ENCODE results near the gene ESCO1. TPM values are rescaled to one million over a fixed set of nuclear protein-coding genes. Genes with fewer than 3 reads are reported as not detected.
"Not testable (repeated sequence)": the region's sequence is repeated elsewhere in the genome, so short reads cannot be mapped to it uniquely, and the experiment has no call there.

The ESCO1 gene
- total RNA-seq, 1 donor from 2014 or later: 13.6 TPM

- Histone ChIP-seq H3K9me3 (ENCODE audit: control insufficient read depth in 3 of 3, low read length in 3 of 3) (no peaks in the 10 kb centered on the region), H3K27ac (ENCODE audit: low read depth, low read length) (no peak overlapping the region), H3K4me1 (ENCODE audit: control insufficient read depth in 3 of 3, insufficient read depth in 3 of 3, low read length in 3 of 3) (peaks cover 1 to 6% (median 4%) of the 10 kb centered on the region in 3 donors), H3K36me3 (ENCODE audit: control insufficient read depth in 3 of 3, insufficient read depth in 3 of 3, low read length in 3 of 3) (no peaks in the 10 kb centered on the region), H3K9ac (ENCODE audit: low read depth in 1 of 3, low read length in 3 of 3) (no peak overlapping the region), H3K4me3 (ENCODE audit: low read length in 3 of 3) (no peak overlapping the region), H3K27me3 (ENCODE audit: control insufficient read depth in 3 of 3, insufficient read depth in 3 of 3, low read length in 3 of 3) (no peaks in the 10 kb centered on the region)
Observed at GRCh38 chr18:21593540-21594257, 6.8 kb downstream of the ESCO1 start.

DNA sequence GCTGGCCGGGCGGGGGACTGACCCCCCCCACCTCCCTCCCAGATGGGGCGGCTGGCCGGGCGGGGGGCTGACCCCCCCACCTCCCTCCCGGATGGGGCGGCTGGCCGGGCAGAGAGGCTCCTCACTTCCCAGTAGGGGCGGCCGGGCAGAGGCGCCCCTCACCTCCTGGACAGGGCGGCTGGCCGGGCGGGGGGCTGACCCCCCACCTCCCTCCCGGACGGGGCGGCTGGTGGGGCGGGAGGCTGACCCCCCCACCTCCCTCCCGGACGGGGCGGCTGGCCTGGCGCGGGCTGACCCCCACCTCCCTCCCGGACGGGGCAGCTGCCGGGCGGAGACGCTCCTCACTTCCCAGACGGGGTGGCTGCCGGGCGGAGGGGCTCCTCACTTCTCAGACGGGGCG lies 8.1 kb downstream of the ESCO1 start:
- not testable (repeated sequence) for H3K9me3 ChIP-seq (ENCODE audit: control insufficient read depth in 3 of 3, low read length in 3 of 3); H3K4me1 ChIP-seq (ENCODE audit: control insufficient read depth in 3 of 3, insufficient read depth in 3 of 3, low read length in 3 of 3); H3K9ac ChIP-seq (ENCODE audit: low read depth in 1 of 3, low read length in 3 of 3); H3K36me3 ChIP-seq (ENCODE audit: control insufficient read depth in 3 of 3, insufficient read depth in 3 of 3, low read length in 3 of 3); H3K4me3 ChIP-seq (ENCODE audit: low read length in 3 of 3); H3K27ac ChIP-seq (ENCODE audit: low read depth, low read length); H3K27me3 ChIP-seq (ENCODE audit: control insufficient read depth in 3 of 3, insufficient read depth in 3 of 3, low read length in 3 of 3)

- Histone ChIP-seq H3K9ac (ENCODE audit: low read depth in 1 of 3, low read length in 3 of 3) (no peak overlapping the region), H3K4me1 (ENCODE audit: control insufficient read depth in 3 of 3, insufficient read depth in 3 of 3, low read length in 3 of 3) (no peaks in the 10 kb centered on the region), H3K27ac (ENCODE audit: low read depth, low read length) (no peak overlapping the region)
Observed at GRCh38 chr18:21584391-21584790, 16.1 kb downstream of the ESCO1 start.

GRCh38 chr18:21575656-21576055 lies 24.8 kb downstream of the ESCO1 start:
- Histone ChIP-seq H3K4me1 (ENCODE audit: control insufficient read depth in 3 of 3, insufficient read depth in 3 of 3, low read length in 3 of 3) (no peaks in the 10 kb centered on the region), H3K36me3 (ENCODE audit: control insufficient read depth in 3 of 3, insufficient read depth in 3 of 3, low read length in 3 of 3) (peaks cover 7 to 26% (median 15%) of the 10 kb centered on the region in 3 donors)

More at GRCh38 chr18:21584391-21584790, 16.1 kb downstream of the ESCO1 start:
- Histone ChIP-seq H3K27me3 (ENCODE audit: control insufficient read depth in 3 of 3, insufficient read depth in 3 of 3, low read length in 3 of 3) (no peaks in the 10 kb centered on the region), H3K4me3 (ENCODE audit: low read length in 3 of 3) (no peak overlapping the region), H3K9me3 (ENCODE audit: control insufficient read depth in 3 of 3, low read length in 3 of 3) (no peaks in the 10 kb centered on the region), H3K36me3 (ENCODE audit: control insufficient read depth in 3 of 3, insufficient read depth in 3 of 3, low read length in 3 of 3) (peaks cover 0 to 3% (median 0%) of the 10 kb centered on the region in 3 donors)

DNA sequence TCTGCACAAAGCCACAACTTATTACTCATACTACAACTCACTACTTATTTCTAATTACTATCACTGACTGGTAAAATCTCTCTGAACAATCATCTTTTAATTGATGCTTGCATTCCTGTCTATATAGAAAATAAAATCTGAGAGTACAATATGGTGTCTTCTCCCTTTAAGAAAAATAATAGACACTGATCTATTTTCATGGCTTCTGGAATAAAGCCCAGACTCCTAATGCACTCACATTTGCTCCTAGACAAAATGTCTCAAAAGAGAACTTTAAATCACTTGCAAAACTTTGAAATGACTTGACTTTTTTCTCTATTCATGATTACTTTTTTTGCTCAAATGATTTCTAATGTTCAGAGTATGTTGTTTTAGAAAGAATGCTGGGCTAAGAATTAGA lies 28.7 kb downstream of the ESCO1 start:
- H3K27me3 ChIP-seq (ENCODE audit: control insufficient read depth in 3 of 3, insufficient read depth in 3 of 3, low read length in 3 of 3): no peaks in the 10 kb centered on the region
- peaks cover 7 to 33% (median 22%) of the 10 kb centered on the region in 3 donors for H3K36me3 ChIP-seq (ENCODE audit: control insufficient read depth in 3 of 3, insufficient read depth in 3 of 3, low read length in 3 of 3)
- H3K4me3 ChIP-seq (ENCODE audit: low read length in 3 of 3): no peak overlapping the region
- H3K4me1 ChIP-seq (ENCODE audit: control insufficient read depth in 3 of 3, insufficient read depth in 3 of 3, low read length in 3 of 3): no peaks in the 10 kb centered on the region
- no peak overlapping the region for H3K9ac ChIP-seq (ENCODE audit: low read depth in 1 of 3, low read length in 3 of 3)
- H3K9me3 ChIP-seq (ENCODE audit: control insufficient read depth in 3 of 3, low read length in 3 of 3): no peaks in the 10 kb centered on the region
- H3K27ac ChIP-seq (ENCODE audit: low read depth, low read length): no peak overlapping the region

More at GRCh38 chr18:21575656-21576055, 24.8 kb downstream of the ESCO1 start:
- no peaks in the 10 kb centered on the region for H3K27me3 ChIP-seq (ENCODE audit: control insufficient read depth in 3 of 3, insufficient read depth in 3 of 3, low read length in 3 of 3)
- no peak overlapping the region for H3K4me3 ChIP-seq (ENCODE audit: low read length in 3 of 3)
- H3K9me3 ChIP-seq (ENCODE audit: control insufficient read depth in 3 of 3, low read length in 3 of 3): no peaks in the 10 kb centered on the region
- H3K9ac ChIP-seq (ENCODE audit: low read depth in 1 of 3, low read length in 3 of 3): no peak overlapping the region
- no peak overlapping the region for H3K27ac ChIP-seq (ENCODE audit: low read depth, low read length)

GRCh38 chr18:21559195-21559594 lies 41.3 kb downstream of the ESCO1 start:
- Histone ChIP-seq H3K9me3 (ENCODE audit: control insufficient read depth in 3 of 3, low read length in 3 of 3) (no peaks in the 10 kb centered on the region), H3K4me1 (ENCODE audit: control insufficient read depth in 3 of 3, insufficient read depth in 3 of 3, low read length in 3 of 3) (no peaks in the 10 kb centered on the region), H3K36me3 (ENCODE audit: control insufficient read depth in 3 of 3, insufficient read depth in 3 of 3, low read length in 3 of 3) (peaks cover 13 to 33% (median 23%) of the 10 kb centered on the region in 3 donors), H3K4me3 (ENCODE audit: low read length in 3 of 3) (no peak overlapping the region), H3K9ac (ENCODE audit: low read depth in 1 of 3, low read length in 3 of 3) (no peak overlapping the region), H3K27ac (ENCODE audit: low read depth, low read length) (no peak overlapping the region), H3K27me3 (ENCODE audit: control insufficient read depth in 3 of 3, insufficient read depth in 3 of 3, low read length in 3 of 3) (no peaks in the 10 kb centered on the region)

DNA sequence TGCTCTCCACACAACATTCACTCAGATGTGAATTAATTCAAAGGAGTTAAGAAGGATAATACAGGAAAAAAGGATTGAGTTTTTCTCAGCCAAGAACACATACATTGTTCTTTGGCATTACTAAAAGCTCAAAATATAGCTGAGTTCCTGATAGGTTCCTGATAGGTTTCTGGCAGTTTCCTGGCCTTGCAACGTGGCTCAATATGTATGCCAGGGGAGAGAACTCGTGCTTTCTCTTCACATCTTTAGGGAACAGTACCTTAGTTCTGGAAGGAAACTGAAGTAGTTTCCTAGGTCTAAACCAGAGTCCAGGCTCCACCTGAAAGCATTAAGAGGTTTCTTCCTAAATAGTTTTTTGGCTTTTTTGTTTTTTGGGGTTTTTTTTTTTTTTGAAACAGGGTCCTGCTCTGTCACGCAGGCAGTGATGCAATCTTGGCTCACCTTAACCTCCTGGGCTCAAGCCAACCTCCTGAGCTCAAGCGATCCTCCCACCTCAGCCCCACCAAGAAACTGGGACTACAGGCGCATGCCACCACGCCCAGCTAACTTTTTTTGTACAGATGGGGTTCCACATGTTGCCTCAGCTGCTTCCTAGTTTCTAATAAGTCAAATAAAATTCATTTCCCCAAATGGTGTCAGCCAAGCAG lies 42.8 kb downstream of the ESCO1 start:
- no peak overlapping the region for H3K27ac ChIP-seq (ENCODE audit: low read depth, low read length)
- no peaks in the 10 kb centered on the region for H3K9me3 ChIP-seq (ENCODE audit: control insufficient read depth in 3 of 3, low read length in 3 of 3)
- no peaks in the 10 kb centered on the region for H3K27me3 ChIP-seq (ENCODE audit: control insufficient read depth in 3 of 3, insufficient read depth in 3 of 3, low read length in 3 of 3)
- peaks cover 8 to 22% (median 18%) of the 10 kb centered on the region in 3 donors for H3K36me3 ChIP-seq (ENCODE audit: control insufficient read depth in 3 of 3, insufficient read depth in 3 of 3, low read length in 3 of 3)
- no peaks in the 10 kb centered on the region for H3K4me1 ChIP-seq (ENCODE audit: control insufficient read depth in 3 of 3, insufficient read depth in 3 of 3, low read length in 3 of 3)
- no peak overlapping the region for H3K9ac ChIP-seq (ENCODE audit: low read depth in 1 of 3, low read length in 3 of 3)
- H3K4me3 ChIP-seq (ENCODE audit: low read length in 3 of 3): no peak overlapping the region

DNA sequence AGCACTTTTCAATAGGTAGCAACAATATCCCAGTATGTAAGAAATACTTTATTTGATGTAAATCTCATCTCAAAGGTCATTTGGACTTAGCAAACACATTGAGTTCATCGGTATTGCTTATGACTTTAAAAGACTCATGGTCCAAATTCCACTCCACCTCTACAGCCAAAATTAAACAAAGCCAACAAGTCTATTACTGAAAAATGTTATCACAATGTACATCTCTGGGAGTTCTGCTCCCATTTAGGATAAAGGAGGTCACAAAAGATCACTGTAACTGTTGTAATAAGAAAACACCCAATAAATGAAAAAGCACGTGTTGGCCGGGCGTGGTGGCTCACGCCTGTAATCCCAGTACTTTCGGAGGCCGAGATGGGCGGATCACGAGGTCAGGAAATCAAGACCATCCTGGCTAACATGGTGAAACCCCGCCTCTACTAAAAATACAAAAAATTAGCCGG lies 50.0 kb downstream of the ESCO1 start:
- no peaks in the 10 kb centered on the region for H3K9me3 ChIP-seq (ENCODE audit: control insufficient read depth in 3 of 3, low read length in 3 of 3)
- H3K9ac ChIP-seq (ENCODE audit: low read depth in 1 of 3, low read length in 3 of 3): no peak overlapping the region
- no peak overlapping the region for H3K4me3 ChIP-seq (ENCODE audit: low read length in 3 of 3)
- H3K4me1 ChIP-seq (ENCODE audit: control insufficient read depth in 3 of 3, insufficient read depth in 3 of 3, low read length in 3 of 3): no peaks in the 10 kb centered on the region
- peaks cover 4 to 8% (median 4%) of the 10 kb centered on the region in 3 donors for H3K36me3 ChIP-seq (ENCODE audit: control insufficient read depth in 3 of 3, insufficient read depth in 3 of 3, low read length in 3 of 3)
- no peaks in the 10 kb centered on the region for H3K27me3 ChIP-seq (ENCODE audit: control insufficient read depth in 3 of 3, insufficient read depth in 3 of 3, low read length in 3 of 3)
- H3K27ac ChIP-seq (ENCODE audit: low read depth, low read length): no peak overlapping the region

GRCh38 chr18:21548647-21549046 lies 51.9 kb downstream of the ESCO1 start:
- Histone ChIP-seq H3K4me3 (ENCODE audit: low read length in 3 of 3) (no peak overlapping the region), H3K36me3 (ENCODE audit: control insufficient read depth in 3 of 3, insufficient read depth in 3 of 3, low read length in 3 of 3) (peaks cover 2 to 5% (median 3%) of the 10 kb centered on the region in 3 donors), H3K27ac (ENCODE audit: low read depth, low read length) (no peak overlapping the region), H3K4me1 (ENCODE audit: control insufficient read depth in 3 of 3, insufficient read depth in 3 of 3, low read length in 3 of 3) (no peaks in the 10 kb centered on the region), H3K9ac (ENCODE audit: low read depth in 1 of 3, low read length in 3 of 3) (no peak overlapping the region), H3K27me3 (ENCODE audit: control insufficient read depth in 3 of 3, insufficient read depth in 3 of 3, low read length in 3 of 3) (no peaks in the 10 kb centered on the region), H3K9me3 (ENCODE audit: control insufficient read depth in 3 of 3, low read length in 3 of 3) (no peaks in the 10 kb centered on the region)

DNA sequence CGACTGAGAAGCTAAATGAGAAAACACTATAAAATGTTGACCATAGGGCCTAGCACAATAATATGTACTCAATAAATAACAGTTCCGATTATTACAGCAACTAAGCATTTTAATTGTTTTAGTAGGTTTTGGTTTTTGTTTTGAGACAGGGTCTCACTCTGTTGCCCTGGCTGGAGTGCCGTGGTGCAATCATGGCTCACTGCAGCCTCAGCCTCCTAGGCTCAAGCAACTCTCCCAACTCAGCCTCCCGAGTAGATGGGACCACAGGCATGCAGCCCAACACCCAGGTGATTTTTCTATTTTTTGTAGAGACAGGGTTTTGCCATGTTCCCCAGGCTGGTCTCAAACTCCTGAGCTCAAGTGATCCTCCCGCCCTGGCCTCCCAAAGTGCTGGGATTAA lies 54.1 kb downstream of the ESCO1 start:
- no peak overlapping the region for H3K9ac ChIP-seq (ENCODE audit: low read depth in 1 of 3, low read length in 3 of 3)
- H3K27ac ChIP-seq (ENCODE audit: low read depth, low read length): no peak overlapping the region
- H3K4me3 ChIP-seq (ENCODE audit: low read length in 3 of 3): no peak overlapping the region
- H3K4me1 ChIP-seq (ENCODE audit: control insufficient read depth in 3 of 3, insufficient read depth in 3 of 3, low read length in 3 of 3): no peaks in the 10 kb centered on the region
- H3K36me3 ChIP-seq (ENCODE audit: control insufficient read depth in 3 of 3, insufficient read depth in 3 of 3, low read length in 3 of 3): peaks cover 2 to 8% (median 3%) of the 10 kb centered on the region in 3 donors
- no peaks in the 10 kb centered on the region for H3K9me3 ChIP-seq (ENCODE audit: control insufficient read depth in 3 of 3, low read length in 3 of 3)
- no peaks in the 10 kb centered on the region for H3K27me3 ChIP-seq (ENCODE audit: control insufficient read depth in 3 of 3, insufficient read depth in 3 of 3, low read length in 3 of 3)
